ENCODE data around the gene TRAPPC1. TPM values are rescaled to one million over a fixed set of nuclear protein-coding genes. Genes with fewer than 3 reads are reported as not detected.
A peak's percentile ranks its signal among the peaks of the same experiment; 100 is the strongest.

Gene TRAPPC1
- total RNA-seq, 1 experiment from 2014 or later = 87.8 TPM

- no peak for DNase-seq
- Mint-ChIP-seq H3K4me3 (ENCODE audit: low read depth, unreplicated experiment) (no peak overlapping the region), H3K36me3 (ENCODE audit: insufficient read depth, unreplicated experiment) (peaks cover 41% of the 10 kb centered on the region), H3K27ac (ENCODE audit: unreplicated experiment) (no peak overlapping the region), H3K9me3 (ENCODE audit: low read depth, unreplicated experiment) (no peaks in the 10 kb centered on the region), H3K4me1 (ENCODE audit: low read depth, unreplicated experiment) (no peaks in the 10 kb centered on the region), H3K27me3 (ENCODE audit: unreplicated experiment) (no peaks in the 10 kb centered on the region)
- TF ChIP-seq, protein P1, sequence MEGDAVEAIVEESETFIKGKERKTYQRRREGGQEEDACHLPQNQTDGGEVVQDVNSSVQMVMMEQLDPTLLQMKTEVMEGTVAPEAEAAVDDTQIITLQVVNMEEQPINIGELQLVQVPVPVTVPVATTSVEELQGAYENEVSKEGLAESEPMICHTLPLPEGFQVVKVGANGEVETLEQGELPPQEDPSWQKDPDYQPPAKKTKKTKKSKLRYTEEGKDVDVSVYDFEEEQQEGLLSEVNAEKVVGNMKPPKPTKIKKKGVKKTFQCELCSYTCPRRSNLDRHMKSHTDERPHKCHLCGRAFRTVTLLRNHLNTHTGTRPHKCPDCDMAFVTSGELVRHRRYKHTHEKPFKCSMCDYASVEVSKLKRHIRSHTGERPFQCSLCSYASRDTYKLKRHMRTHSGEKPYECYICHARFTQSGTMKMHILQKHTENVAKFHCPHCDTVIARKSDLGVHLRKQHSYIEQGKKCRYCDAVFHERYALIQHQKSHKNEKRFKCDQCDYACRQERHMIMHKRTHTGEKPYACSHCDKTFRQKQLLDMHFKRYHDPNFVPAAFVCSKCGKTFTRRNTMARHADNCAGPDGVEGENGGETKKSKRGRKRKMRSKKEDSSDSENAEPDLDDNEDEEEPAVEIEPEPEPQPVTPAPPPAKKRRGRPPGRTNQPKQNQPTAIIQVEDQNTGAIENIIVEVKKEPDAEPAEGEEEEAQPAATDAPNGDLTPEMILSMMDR (IDR thresholded peaks at IDR 0.05; ENCODE audit: unreplicated experiment) = no peak
- intact Hi-C loops (cut with micrococcal nuclease; ENCODE audit: unreplicated experiment) = loop anchor here (5.0 kb wide), 1 partner anchor 35 kb away; no protein-coding TSS in a partner anchor
- BruUV-seq (replicated peaks) = no TSS peak
- CTCF ChIA-PET = no interaction called here
Measured at GRCh38 chr17:7897773-7898172, 34.0 kb downstream of the TRAPPC1 start.

DNA sequence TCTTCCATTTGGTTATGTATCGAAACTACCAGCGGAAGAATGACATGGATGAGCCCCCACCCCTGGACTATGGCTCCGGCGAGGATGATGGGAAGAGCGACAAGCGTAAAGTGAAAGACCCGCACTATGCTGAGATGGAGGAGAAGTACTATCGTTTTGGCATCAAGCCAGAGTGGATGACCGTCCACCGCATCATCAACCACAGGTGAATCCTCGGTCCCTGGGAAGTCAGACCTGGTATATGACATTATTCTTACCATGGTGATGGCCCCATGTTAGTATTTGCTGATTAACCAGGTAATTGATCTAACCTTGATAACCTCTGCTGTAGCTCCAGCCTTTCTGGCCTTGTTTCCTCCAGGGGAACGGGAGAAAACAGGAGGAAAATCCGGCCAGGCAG, 34.7 kb downstream of the TRAPPC1 start:
- TF ChIP-seq, protein P1 (IDR thresholded peaks at IDR 0.05; ENCODE audit: unreplicated experiment) = no peak
- no peak for DNase-seq
- Mint-ChIP-seq H3K27me3 (ENCODE audit: unreplicated experiment) (no peaks in the 10 kb centered on the region), H3K9me3 (ENCODE audit: low read depth, unreplicated experiment) (no peaks in the 10 kb centered on the region), H3K4me3 (ENCODE audit: low read depth, unreplicated experiment) (no peak overlapping the region), H3K36me3 (ENCODE audit: insufficient read depth, unreplicated experiment) (peaks cover 36% of the 10 kb centered on the region), H3K27ac (ENCODE audit: unreplicated experiment) (no peak overlapping the region), H3K4me1 (ENCODE audit: low read depth, unreplicated experiment) (no peaks in the 10 kb centered on the region)
- BruUV-seq (replicated peaks) = no TSS peak
- CTCF ChIA-PET = no interaction called here
- intact Hi-C loops (cut with micrococcal nuclease; ENCODE audit: unreplicated experiment) = loop anchor here (5.0 kb wide), 1 partner anchor 35 kb away; no protein-coding TSS in a partner anchor

DNA sequence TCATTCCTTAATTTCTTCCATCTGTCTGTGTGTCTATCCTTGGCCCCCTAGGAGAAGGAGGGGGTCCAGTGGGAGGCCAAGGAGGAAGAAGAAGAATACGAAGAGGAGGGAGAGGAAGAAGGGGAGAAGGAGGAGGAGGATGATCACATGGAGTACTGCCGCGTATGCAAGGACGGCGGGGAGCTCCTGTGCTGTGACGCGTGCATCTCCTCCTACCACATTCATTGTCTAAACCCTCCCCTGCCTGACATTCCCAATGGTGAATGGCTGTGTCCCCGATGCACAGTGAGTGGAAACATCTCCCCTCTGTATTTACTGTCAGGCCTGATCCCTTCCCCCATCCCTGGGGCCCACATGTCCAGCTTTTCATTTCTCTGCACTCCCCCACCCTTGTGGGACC, 36.9 kb downstream of the TRAPPC1 start:
- Mint-ChIP-seq H3K36me3 (ENCODE audit: insufficient read depth, unreplicated experiment) (peaks cover 30% of the 10 kb centered on the region), H3K4me3 (ENCODE audit: low read depth, unreplicated experiment) (no peak overlapping the region), H3K27me3 (ENCODE audit: unreplicated experiment) (no peaks in the 10 kb centered on the region), H3K9me3 (ENCODE audit: low read depth, unreplicated experiment) (no peaks in the 10 kb centered on the region), H3K4me1 (ENCODE audit: low read depth, unreplicated experiment) (peaks cover 8% of the 10 kb centered on the region), H3K27ac (ENCODE audit: unreplicated experiment) (no peak overlapping the region)
- intact Hi-C loops (cut with micrococcal nuclease; ENCODE audit: unreplicated experiment) = loop anchor here (5.0 kb wide), 1 partner anchor 33 kb away; no protein-coding TSS in a partner anchor
- no TSS peak for BruUV-seq (replicated peaks)
- no peak for DNase-seq
- CTCF ChIA-PET = no interaction called here
- TF ChIP-seq, protein P1 (IDR thresholded peaks at IDR 0.05; ENCODE audit: unreplicated experiment) = no peak

- BruUV-seq (replicated peaks) = TSS peak; percentile 26
- no peak overlapping the region for H3K4me3 Mint-ChIP-seq (ENCODE audit: low read depth, unreplicated experiment)
- CTCF ChIA-PET = no interaction called here
- H3K36me3 Mint-ChIP-seq (ENCODE audit: insufficient read depth, unreplicated experiment) = peaks cover 25% of the 10 kb centered on the region
- H3K9me3 Mint-ChIP-seq (ENCODE audit: low read depth, unreplicated experiment) = no peaks in the 10 kb centered on the region
- H3K27me3 Mint-ChIP-seq (ENCODE audit: unreplicated experiment) = no peaks in the 10 kb centered on the region
- no peak for DNase-seq
- peaks cover 8% of the 10 kb centered on the region for H3K4me1 Mint-ChIP-seq (ENCODE audit: low read depth, unreplicated experiment)
- TF ChIP-seq, protein P1 (IDR thresholded peaks at IDR 0.05; ENCODE audit: unreplicated experiment) = no peak
- intact Hi-C loops (cut with micrococcal nuclease; ENCODE audit: unreplicated experiment) = no loop called here
- H3K27ac Mint-ChIP-seq (ENCODE audit: unreplicated experiment) = no peak overlapping the region
Measured at GRCh38 chr17:7894226-7894625, 37.5 kb downstream of the TRAPPC1 start.
